Breast epithelium (tissue), 3 donors: Measurements from ENCODE around the gene XRCC6.
A peak's percentile ranks its signal among the peaks of the same experiment; 100 is the strongest.

ENCODE experiments used
- POLR2A ChIP-seq: fragments of 450-650 bp; IDR thresholded peaks from one replicate; pipeline ENCODE4 v1.6.1; 2016; ENCODE audit warnings: antibody characterized with exemption, mild to moderate bottlenecking, moderate library complexity
- POLR2AphosphoS5 ChIP-seq, 3 donors: sonication (generic); formaldehyde crosslinking; IDR thresholded peaks; one replicate each; pipeline ENCODE4 v1.6.1; 2017; ENCODE audit warnings: antibody characterized with exemption in 3 of 3
- TF ChIP-seq, protein P1 (sequence below), 3 donors: fragments of 450-650 bp; IDR thresholded peaks; one replicate each; pipeline ENCODE4 v1.5.1; 2016 to 2017; ENCODE audit warnings: antibody characterized with exemption in 3 of 3, mild to moderate bottlenecking in 3 of 3, moderate library complexity in 3 of 3

DNA sequence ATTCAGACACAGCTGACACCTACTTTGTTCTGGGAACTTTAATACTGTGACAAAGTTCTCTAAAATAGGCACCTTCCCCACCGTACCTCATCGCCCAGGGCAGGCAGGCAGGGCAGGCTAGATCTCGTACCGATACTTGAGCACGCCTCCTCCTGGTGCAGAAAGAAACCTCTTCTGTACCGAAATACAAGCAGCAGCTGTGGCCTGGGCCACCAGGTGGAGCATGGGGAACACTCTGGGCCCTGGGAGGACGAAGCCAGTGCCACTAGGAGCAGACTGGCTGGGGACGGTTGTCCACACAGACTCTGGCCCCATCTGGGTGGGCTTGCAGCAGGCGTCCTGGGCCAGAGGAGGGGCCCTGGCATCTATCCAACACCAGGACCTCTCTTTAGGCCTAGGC lies 44.2 kb upstream of the XRCC6 start:
- TF ChIP-seq, protein P1, sequence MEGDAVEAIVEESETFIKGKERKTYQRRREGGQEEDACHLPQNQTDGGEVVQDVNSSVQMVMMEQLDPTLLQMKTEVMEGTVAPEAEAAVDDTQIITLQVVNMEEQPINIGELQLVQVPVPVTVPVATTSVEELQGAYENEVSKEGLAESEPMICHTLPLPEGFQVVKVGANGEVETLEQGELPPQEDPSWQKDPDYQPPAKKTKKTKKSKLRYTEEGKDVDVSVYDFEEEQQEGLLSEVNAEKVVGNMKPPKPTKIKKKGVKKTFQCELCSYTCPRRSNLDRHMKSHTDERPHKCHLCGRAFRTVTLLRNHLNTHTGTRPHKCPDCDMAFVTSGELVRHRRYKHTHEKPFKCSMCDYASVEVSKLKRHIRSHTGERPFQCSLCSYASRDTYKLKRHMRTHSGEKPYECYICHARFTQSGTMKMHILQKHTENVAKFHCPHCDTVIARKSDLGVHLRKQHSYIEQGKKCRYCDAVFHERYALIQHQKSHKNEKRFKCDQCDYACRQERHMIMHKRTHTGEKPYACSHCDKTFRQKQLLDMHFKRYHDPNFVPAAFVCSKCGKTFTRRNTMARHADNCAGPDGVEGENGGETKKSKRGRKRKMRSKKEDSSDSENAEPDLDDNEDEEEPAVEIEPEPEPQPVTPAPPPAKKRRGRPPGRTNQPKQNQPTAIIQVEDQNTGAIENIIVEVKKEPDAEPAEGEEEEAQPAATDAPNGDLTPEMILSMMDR (IDR thresholded peaks at IDR 0.05): peak in 1 of 3 donors; percentile 28
- TF ChIP-seq POLR2A: no peak
- no peak for TF ChIP-seq POLR2AphosphoS5 (IDR thresholded peaks at IDR 0.05)
